HG02763 (cell line): ENCODE results near the gene FANCG.

Source experiments
- ATAC-seq: cut with Tn5 transposase; IDR thresholded peaks from one replicate; pipeline ENCODE4 v1.9.1; 2021; ENCODE audit warnings: mild to moderate bottlenecking, moderate library complexity; ENCODE audit not compliant: unreplicated experiment

Gene FANCG

GRCh38 chr9:35104586-35104985, 24.8 kb upstream of the FANCG start:
- no peak for ATAC-seq

GRCh38 chr9:35103660-35104191, 24.0 kb upstream of the FANCG start:
- ATAC-seq = no peak

DNA sequence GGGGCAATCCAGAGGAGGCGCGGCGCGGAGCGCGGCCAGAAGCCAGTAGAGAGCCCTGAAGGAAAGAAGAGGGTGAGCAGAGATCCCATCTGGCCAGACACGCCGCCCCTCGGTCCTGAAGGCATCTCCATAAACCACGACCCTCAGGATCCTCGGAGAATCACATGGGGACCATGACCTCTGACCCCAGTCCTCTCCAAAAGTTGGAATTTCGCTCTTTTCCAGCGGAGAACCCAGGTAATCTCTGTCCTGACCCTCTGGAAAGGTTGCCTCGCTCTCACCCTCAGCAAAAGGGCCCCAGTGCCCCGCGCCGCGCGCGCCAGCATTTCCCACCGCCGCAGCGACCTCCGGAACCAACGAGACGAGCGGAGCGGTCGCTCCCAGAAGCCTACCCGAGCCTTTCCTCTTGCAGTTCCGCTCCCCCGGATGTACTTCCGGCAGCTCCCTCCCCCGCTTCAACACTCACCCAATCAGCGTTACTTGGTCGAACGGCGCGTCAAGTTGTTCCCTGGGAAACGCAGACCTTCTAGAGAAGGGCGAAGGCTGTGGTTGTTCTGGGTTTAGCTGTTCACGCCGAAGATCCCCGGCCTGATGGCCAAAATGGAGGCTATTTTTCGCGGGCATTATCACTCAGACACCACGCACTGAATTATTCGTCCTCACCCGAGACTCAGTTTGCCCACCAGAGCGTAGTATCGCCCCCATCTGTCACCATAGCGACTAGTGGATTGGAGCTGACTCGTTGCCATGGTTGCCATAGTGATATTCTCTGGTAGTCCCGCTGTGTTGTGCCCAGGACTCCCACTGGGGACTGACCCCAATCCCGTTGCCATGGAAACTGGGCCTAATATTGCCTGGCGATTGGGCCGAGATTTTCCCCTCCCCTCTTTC, 23.3 kb upstream of the FANCG start, which contains the start of gene STOML2:
Gene STOML2 (minus strand): TSS at position 363 of the 891 bp plus-strand sequence. CDS start 37 bp downstream, at position 326.
- peak; percentile 90 for ATAC-seq

GRCh38 chr9:35102465-35102768, 22.7 kb upstream of the FANCG start:
- no peak for ATAC-seq

GRCh38 chr9:35097573-35097972, 17.8 kb upstream of the FANCG start:
- no peak for ATAC-seq

- ATAC-seq = peak; percentile 83
Measured at GRCh38 chr9:35096035-35096849, 16.5 kb upstream of the FANCG start, which contains the start of gene PIGO. PIGO (minus strand) TSS chr9:35096591; CDS start chr9:35095565, 1,026 bp downstream.

- ATAC-seq = no peak
Measured at GRCh38 chr9:35091536-35091935, 11.8 kb upstream of the FANCG start.

GRCh38 chr9:35089434-35089833, 9.7 kb upstream of the FANCG start:
- ATAC-seq = no peak

DNA sequence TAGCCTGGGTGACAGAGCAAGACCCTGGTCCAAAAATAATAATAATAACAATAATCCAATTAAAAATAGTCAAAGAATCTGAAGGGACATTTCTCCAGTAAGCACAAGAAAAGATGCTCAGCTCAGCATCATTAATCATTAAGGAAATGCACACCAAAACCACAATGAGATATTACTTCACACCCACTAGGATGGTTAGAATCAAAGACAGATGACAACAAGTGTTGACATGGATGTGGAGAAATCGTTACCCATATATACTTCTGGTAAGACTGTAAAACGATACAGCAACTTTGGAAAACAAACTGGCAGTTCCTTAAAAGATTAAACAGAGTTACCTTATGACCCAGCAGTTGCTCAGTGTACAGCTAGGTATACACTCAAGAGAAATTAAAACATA, 5.3 kb upstream of the FANCG start:
- ATAC-seq = no peak

- no peak for ATAC-seq
Measured at GRCh38 chr9:35079041-35079425, 709 bp downstream of the FANCG start.

DNA sequence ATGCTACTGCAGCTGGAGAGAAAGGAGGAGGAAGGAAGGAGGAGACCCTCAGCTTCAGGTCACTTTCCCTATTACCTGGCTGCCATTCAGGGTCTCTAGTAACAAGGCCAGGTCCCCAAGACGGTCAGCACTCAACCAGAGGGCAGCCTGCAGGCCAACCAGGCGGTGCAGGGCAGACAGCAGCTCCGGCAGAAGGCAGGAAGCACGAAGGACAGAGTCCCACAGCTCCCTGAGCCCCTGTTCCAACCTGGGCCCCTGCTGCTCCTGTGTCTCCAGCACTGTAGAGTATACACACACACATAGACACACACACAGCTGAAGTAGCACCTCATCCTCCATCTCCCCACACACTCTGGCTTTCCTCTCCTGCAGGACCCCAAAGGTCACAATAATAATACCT, 1.7 kb downstream of the FANCG start:
- no peak for ATAC-seq

- no peak for ATAC-seq
Measured at GRCh38 chr9:35076848-35077247, 2.9 kb downstream of the FANCG start.

DNA sequence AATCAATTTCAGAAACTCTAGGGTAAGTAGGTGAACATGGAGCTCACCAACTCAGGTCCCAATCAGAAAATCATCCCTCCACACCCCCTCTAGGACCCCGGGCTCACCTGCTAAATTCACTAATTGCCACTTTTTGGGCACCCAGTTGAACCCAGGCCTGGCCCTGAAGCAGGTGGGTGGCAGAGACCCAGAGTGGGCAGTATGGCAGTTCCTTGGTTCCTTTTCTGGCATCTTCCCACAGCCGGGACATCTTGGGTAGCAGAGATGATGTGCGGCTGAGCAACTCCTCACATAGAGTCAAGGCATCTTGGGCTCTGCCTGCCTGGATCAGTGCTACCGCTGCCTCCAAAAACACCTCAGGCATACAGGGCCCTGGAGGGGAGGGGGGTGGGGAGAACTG, 4.4 kb downstream of the FANCG start:
- ATAC-seq = no peak

- ATAC-seq = no peak
Measured at GRCh38 chr9:35074791-35075190, 5.0 kb downstream of the FANCG start.

DNA sequence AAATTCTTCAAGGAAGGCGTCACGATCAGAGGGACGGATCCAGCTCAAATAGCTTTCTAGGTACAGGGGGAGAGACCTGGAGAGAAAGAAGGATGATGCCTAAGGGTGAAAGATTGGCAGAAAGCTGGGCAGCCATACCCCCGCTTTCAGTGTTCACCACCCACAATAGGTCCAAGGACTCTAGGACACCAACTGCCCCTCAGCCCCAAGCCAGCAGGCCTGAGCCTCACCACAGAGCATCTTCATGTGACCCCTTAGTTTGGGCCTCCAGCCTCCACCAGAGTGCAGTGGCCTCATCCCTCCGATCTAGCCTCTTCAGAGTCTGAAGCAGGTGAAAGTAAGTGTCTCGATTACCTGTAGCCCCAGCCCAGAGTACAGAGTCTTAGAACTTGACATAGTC, 5.6 kb downstream of the FANCG start:
- no peak for ATAC-seq

- no peak for ATAC-seq
Measured at GRCh38 chr9:35073279-35073612, 6.5 kb downstream of the FANCG start.

DNA sequence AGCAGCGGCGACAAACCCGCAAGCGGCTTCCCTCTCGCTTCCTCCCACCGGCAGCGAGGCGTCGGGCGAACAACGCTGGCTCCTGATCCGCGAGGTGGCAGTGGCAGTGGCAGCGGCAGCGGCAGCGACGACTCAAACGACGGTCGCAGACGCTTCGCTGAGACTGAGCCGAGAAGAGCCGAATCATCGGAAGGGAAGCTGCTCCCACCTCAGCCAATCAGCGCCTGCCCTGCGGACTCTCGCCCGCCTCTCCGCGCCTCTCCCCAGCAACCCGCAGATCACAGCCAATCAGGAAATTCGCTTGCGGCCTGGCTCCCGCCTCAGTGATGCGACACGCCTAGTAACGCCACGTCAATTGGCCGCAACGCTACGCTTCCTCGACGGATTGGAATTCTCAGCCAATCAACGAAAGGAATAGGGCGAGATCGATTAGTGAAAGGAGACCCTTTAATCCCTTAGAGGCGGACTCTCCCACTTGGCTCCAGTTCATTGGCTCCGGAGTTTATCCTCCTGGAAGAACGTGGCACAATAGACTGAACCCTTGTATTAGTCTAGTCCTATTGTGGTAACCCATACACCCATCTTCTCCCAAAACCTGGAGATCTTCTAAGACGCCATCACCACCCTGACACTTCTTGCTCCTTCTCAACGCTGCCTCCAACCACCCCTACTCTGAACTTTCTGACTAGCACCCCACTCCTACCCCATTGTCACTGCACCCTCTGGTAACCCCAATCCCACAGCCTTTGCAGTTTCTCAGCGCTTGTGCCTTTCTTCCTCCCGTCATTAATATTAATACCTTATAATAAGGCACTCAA, 7.1 kb downstream of the FANCG start, which contains the start of gene VCP:
Gene VCP (minus strand): TSS at position 165 of the 818 bp plus-strand sequence. CDS start 272 bp downstream, outside the sequence.
- peak; percentile 90 for ATAC-seq

GRCh38 chr9:35071814-35072460, 7.8 kb downstream of the FANCG start:
- ATAC-seq = peak; percentile 44

- ATAC-seq = no peak
Measured at GRCh38 chr9:35070823-35071813, 8.6 kb downstream of the FANCG start.
